Posterior vena cava (tissue), 2 donors: ENCODE results near the gene LRP11. TPM values are rescaled to one million over a fixed set of nuclear protein-coding genes. Genes with fewer than 3 reads are reported as not detected.

Experiments used
- DNase-seq: peaks from one replicate; pipeline ENCODE4 v3.0.0-alpha.2; 2020; ENCODE audit warnings: low spot score
- intact Hi-C, 2 donors: fragments of 100-400 bp; cut with DNase I; formaldehyde crosslinking; loops; one replicate each; pipeline versions ENCODE4 v1.14.1 to v1.14.2; 2022 to 2023
- total RNA-seq, 2 donors: library from RNA; stranded (reverse); fragmentation: NEBNext Ultra II Directional; extraction: Animal tissue kit (Norgen Biotek cat#: 25700); gene quantifications; one replicate each; pipeline ENCODE4 v1.2.1, GENCODE V29; 2021
- donor health status: DM: yes; HTN: yes; CAD: no.
- donor health status: DM: yes; HTN: yes; CAD: no.

The LRP11 gene
- total RNA-seq, 2 donors from 2014 or later, result 20.0 to 26.3 TPM

GRCh38 chr6:149823013-149823412, 41.1 kb downstream of the LRP11 start:
- no peak for DNase-seq
- intact Hi-C loops, result no loop called here

DNA sequence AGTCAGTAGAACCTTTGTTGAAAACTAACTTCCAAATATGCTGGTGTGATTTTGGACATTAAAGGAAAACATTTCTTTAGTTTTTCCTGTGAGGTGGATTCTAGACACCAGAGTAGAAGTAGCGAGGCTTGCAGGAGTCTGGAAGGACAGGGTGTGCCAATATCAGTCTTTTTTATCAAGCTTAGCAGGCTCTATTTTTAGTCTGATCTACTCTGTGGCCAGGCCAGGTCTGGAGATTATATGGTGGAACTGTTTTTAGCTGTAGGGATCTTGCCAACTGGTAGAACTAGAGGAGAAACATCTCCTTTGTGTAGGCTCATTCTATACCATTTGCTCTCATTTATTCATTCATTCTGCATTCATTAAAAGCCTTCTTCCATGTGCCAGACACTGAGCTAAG, 42.7 kb downstream of the LRP11 start:
- intact Hi-C loops, result no loop called here
- DNase-seq, result no peak

DNA sequence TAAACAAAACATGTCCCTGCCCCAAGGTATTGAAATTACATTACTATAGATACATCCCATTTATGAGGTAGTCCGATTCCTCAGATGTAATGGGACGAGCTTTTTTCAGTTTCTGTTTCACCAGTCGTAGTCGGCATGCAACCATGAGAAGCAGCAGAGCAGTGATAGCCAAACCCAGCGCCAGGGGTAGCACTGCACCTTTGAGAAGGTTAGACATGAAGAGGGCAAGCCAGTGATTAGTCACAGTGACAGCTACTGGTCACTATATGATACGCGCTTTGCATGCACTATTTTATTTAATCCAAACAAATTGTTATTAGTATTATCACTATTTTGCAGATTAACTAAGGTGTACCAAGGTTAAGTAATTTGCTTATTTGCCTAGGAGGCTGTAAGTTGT, 43.7 kb downstream of the LRP11 start:
- intact Hi-C loops, result no loop called here
- DNase-seq, result no peak

DNA sequence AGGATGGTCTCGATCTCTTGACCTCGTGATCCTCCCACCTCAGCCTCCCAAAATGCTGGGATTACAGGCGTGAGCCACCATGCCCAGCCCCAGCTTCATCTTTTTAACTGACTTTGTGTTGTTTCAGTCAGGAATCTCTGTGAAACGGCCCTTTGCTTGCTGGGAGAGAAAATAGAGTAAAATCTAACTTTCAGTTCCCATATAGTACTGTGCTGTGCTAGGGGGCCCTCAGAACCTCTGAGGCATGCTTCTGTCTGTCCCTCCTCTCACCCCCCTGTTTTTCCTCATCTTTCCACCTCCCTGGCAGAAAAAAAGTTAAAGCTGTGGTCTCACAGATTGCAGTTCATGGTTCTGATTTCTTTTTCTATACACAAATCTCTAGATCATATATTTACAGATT, 48.4 kb downstream of the LRP11 start:
- DNase-seq, result no peak
- intact Hi-C loops, result no loop called here

- DNase-seq, result no peak
- intact Hi-C loops, result no loop called here
Observed at GRCh38 chr6:149813351-149813750, 50.8 kb downstream of the LRP11 start.

- intact Hi-C loops, result no loop called here
- DNase-seq, result no peak
Observed at GRCh38 chr6:149809798-149810197, 54.4 kb downstream of the LRP11 start.

DNA sequence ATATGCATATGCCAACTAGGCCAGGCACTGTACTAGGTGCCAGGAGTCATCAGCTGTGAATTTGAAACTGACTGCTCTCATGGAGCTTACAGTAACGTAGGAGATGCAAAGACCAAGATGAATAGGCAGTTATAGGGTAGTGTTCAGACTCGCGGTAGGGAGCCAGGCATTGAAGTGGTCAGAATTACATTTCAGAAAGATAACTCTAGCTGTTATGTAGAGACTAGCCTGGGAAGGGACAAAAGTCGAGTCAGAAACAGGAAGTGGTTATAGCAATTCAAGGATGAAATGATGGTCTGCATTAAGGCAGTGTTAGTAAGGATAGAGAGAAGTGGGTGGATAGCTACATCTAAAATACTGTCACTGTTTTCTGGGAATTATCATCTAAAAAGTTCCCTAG, 58.0 kb downstream of the LRP11 start:
- DNase-seq, result no peak
- intact Hi-C loops, result no loop called here

GRCh38 chr6:149783551-149783950, 80.6 kb downstream of the LRP11 start:
- intact Hi-C loops, result no loop called here
- no peak for DNase-seq

DNA sequence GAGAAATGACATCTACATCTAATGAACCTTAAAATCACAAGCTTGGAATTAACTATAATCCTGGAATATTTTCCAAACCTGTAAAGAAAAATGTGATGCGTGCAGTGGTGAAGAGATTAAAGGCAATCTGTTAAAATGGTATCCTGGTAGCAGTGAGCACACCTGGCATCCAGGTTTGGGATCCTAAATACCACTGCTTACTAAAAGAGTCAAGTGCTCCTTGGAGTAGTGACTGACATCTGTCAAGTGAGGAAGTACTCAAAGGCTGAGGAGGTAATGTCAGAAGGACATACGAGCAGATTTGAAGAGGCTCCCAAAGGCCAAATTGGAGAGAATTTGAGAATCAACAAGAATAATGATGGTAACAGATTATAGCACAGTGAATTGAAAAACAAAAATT, 81.8 kb downstream of the LRP11 start:
- intact Hi-C loops, result no loop called here
- DNase-seq, result no peak

GRCh38 chr6:149781715-149782114, 82.4 kb downstream of the LRP11 start:
- intact Hi-C loops, result no loop called here

DNA sequence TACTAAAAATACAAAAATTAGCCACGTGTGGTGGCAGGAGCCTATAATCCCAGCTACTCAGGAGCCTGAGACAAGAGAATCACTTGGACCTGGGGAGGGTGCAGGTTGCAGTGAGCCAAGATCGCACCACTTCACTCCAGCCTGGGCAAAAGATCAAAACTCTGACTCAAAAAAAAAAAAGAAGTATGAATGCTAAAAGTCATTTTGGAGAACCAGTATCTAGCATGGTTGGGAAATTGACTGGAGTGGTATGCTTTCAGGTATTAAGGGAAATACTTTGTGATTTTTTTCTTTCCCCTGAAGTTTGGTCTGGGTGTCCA, 84.6 kb downstream of the LRP11 start:
- DNase-seq, result no peak
- intact Hi-C loops, result no loop called here

More at GRCh38 chr6:149781715-149782114, 82.4 kb downstream of the LRP11 start:
- DNase-seq, result no peak

DNA sequence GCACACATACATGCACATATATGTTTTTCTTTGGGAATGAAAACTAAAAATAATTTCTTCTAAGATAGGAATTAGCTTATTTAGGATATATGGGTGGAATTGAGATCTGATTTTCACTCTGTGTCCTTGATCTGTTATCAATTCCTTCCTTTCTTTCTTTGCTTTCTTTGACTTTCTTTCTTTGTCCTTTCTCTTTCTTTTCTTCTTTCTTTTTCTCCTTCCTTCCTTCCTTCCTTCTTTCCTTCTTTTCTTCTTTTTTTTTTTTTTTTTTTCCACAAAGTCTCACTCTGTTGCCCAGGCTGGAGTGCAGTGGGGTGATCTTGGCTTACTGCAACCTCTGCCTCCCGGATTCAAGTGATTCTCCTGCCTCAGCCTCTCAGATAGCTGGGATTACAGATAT, 86.5 kb downstream of the LRP11 start:
- intact Hi-C loops, result no loop called here
- DNase-seq, result no peak

- intact Hi-C loops, result no loop called here
- DNase-seq, result no peak
Observed at GRCh38 chr6:149771925-149772324, 92.2 kb downstream of the LRP11 start.

DNA sequence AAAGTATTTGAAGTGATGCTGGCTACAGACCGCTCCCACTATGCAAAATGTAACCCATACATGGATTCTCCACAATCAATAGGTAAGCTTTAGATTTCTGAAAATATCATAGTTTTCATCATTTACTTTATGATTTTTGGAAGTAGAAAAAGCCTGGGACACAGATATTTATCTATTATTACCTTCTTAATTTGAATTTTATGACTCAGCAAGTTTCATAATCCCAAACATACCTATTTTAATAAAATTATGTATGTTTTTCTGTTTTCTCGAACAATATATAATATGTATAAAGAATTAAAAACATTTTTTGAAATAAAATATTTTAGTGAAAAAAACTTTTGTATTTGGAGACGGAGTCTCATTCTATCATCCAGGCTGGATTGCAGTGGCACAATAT, 93.0 kb downstream of the LRP11 start:
- intact Hi-C loops, result no loop called here
- no peak for DNase-seq

DNA sequence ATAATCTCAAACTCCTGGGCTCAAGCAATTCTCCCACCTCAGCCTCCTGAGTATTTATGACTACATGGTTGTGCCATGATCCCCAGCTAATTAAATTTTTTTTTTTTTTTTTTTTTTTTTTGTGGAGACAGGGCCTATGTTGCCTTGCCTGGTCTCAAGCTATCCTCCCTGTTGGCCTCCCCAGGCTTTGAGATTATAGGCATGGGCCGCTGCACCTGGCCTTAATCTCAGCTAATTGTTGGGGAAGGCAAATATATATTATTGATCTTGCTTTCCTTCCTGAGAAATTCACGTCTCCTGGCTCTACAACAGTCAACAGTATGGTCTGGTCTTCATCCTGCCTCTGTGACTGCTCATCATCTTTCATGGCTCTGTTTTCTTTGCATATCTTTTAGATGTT, 94.5 kb downstream of the LRP11 start:
- no peak for DNase-seq
- intact Hi-C loops, result no loop called here

Other genes with a start within 250 kb of the LRP11 start
- 10 to 100 TPM; 11.5 to 16.3 TPM for gene KATNA1, start 215.6 kb downstream of the LRP11 start, total RNA-seq
- gene LATS1, start 146.3 kb downstream of the LRP11 start, total RNA-seq, result 10 to 100 TPM; 31.1 to 32.8 TPM
- 10 to 100 TPM; 24.8 to 29.0 TPM for gene NUP43, start 117.8 kb downstream of the LRP11 start, total RNA-seq
- 10 to 100 TPM; 50.4 to 69.9 TPM for gene PCMT1, start 114.6 kb downstream of the LRP11 start, total RNA-seq
- gene RAET1E, start 33.8 kb upstream of the LRP11 start, total RNA-seq, result 1 to 10 TPM in 1 of 2 donors, not detected in 1; 1.6 TPM
- gene RAET1G, start 58.8 kb upstream of the LRP11 start, total RNA-seq, result under 1 TPM in 1 of 2 donors, not detected in 1; 0.74 TPM
- under 1 TPM; 0.43 to 0.51 TPM for gene ULBP2, start 77.7 kb upstream of the LRP11 start, total RNA-seq
- under 1 TPM in 1 of 2 donors, not detected in 1; 0.19 TPM for gene ULBP1, start 99.6 kb upstream of the LRP11 start, total RNA-seq
- gene RAET1L, start 161.2 kb upstream of the LRP11 start, total RNA-seq, result not detected
- 1 to 10 TPM in 1 of 2 donors, under 1 TPM in 1; 0.67 to 1.2 TPM for gene ULBP3, start 204.8 kb upstream of the LRP11 start, total RNA-seq